ENCODE measurements around the gene OSMR.

Gene OSMR

GRCh38 chr5:38926121-38926520, 80.3 kb downstream of the OSMR start:
- DNase-seq (ENCODE audit: low read depth in 2 of 2) = no peak

- DNase-seq (ENCODE audit: low read depth in 2 of 2) = no peak
Measured at GRCh38 chr5:38927470-38927869, 81.7 kb downstream of the OSMR start.

- DNase-seq (ENCODE audit: low read depth in 2 of 2) = no peak
Measured at GRCh38 chr5:38929838-38930237, 84.0 kb downstream of the OSMR start.

- DNase-seq (ENCODE audit: low read depth in 2 of 2) = no peak
Measured at GRCh38 chr5:38931731-38932130, 85.9 kb downstream of the OSMR start.

GRCh38 chr5:38932854-38933408, 87.1 kb downstream of the OSMR start:
- no peak for DNase-seq (ENCODE audit: low read depth in 2 of 2)

GRCh38 chr5:38935437-38935836, 89.6 kb downstream of the OSMR start:
- DNase-seq (ENCODE audit: low read depth in 2 of 2) = no peak

- DNase-seq (ENCODE audit: low read depth in 2 of 2) = no peak
Measured at GRCh38 chr5:38936269-38936668, 90.5 kb downstream of the OSMR start.

GRCh38 chr5:38938424-38938823, 92.6 kb downstream of the OSMR start:
- DNase-seq (ENCODE audit: low read depth in 2 of 2) = no peak

- DNase-seq (ENCODE audit: low read depth in 2 of 2) = no peak
Measured at GRCh38 chr5:38938973-38939372, 93.2 kb downstream of the OSMR start.

GRCh38 chr5:38940230-38940858, 94.5 kb downstream of the OSMR start:
- DNase-seq (ENCODE audit: low read depth in 2 of 2) = no peak

GRCh38 chr5:38941912-38942311, 96.1 kb downstream of the OSMR start:
- DNase-seq (ENCODE audit: low read depth in 2 of 2) = no peak

GRCh38 chr5:38944282-38944681, 98.5 kb downstream of the OSMR start:
- no peak for DNase-seq (ENCODE audit: low read depth in 2 of 2)

GRCh38 chr5:38948501-38948900, 102.7 kb downstream of the OSMR start:
- DNase-seq (ENCODE audit: low read depth in 2 of 2) = no peak

- DNase-seq (ENCODE audit: low read depth in 2 of 2) = no peak
Measured at GRCh38 chr5:38953426-38954012, 107.7 kb downstream of the OSMR start.

- no peak for DNase-seq (ENCODE audit: low read depth in 2 of 2)
Measured at GRCh38 chr5:38961691-38962090, 115.9 kb downstream of the OSMR start.

- DNase-seq (ENCODE audit: low read depth in 2 of 2) = no peak
Measured at GRCh38 chr5:38968665-38969064, 122.9 kb downstream of the OSMR start.

GRCh38 chr5:38978036-38978435, 132.2 kb downstream of the OSMR start:
- DNase-seq (ENCODE audit: low read depth in 2 of 2) = no peak

GRCh38 chr5:38979535-38979934, 133.7 kb downstream of the OSMR start:
- DNase-seq (ENCODE audit: low read depth in 2 of 2) = no peak
